ENCODE measurements around the gene CEMIP2. TPM values are rescaled to one million over a fixed set of nuclear protein-coding genes. Genes with fewer than 3 reads are reported as not detected.

CEMIP2 gene
- total and polyA plus RNA-seq, 10 of the 15 experiments (the other 5 are each of a cell fraction or from before 2014, with no cell fraction given) = 0.50 to 19.2 (median 1.2) TPM

- DNase-seq (ENCODE audit: low read depth, low spot score) = no peak
- no peaks in the 10 kb centered on the region for H4K20me1 ChIP-seq (ENCODE audit: control insufficient read depth, insufficient read depth)
- RAD21 ChIA-PET (ENCODE audit: unreplicated experiment) = no interaction called here
- no peaks in the 10 kb centered on the region for H3K9me3 ChIP-seq (replicated peaks; ENCODE audit: control insufficient read depth, insufficient read depth, low read length)
- ATAC-seq = no peak
- intact Hi-C loops (cut with micrococcal nuclease; ENCODE audit: unreplicated experiment) (loop anchor here (5.0 kb wide), 2 partner anchors 33 to 528 kb away; no protein-coding TSS in a partner anchor), in situ Hi-C loops (cut with MboI) (loop anchor here (5.0 kb wide), 1 partner anchor 208 kb away; no protein-coding TSS in a partner anchor)
- 77% methylated on average over 3 of the region's 3 CpGs for WGBS (ENCODE audit: insufficient coverage, insufficient replicate concordance, low lambda C conversion rate, missing lambda C conversion rate)
- CTCF ChIA-PET = no interaction called here
- no TSS peak for BruUV-seq (replicated peaks)
- H2AFZ ChIP-seq (ENCODE audit: control insufficient read depth, low read depth, low read length) = no peak overlapping the region
- no peak overlapping the region for H3K4me3 ChIP-seq
- H3K27ac ChIP-seq (ENCODE audit: control insufficient read depth, insufficient read depth) = no peak overlapping the region
- no peak for FAIRE-seq
- H3K4me1 ChIP-seq (ENCODE audit: control insufficient read depth, insufficient read depth, low read length) = no peaks in the 10 kb centered on the region
- no peaks in the 10 kb centered on the region for H3K79me2 ChIP-seq (ENCODE audit: control insufficient read depth, insufficient read depth, low read length)
- TF ChIP-seq, protein P1, sequence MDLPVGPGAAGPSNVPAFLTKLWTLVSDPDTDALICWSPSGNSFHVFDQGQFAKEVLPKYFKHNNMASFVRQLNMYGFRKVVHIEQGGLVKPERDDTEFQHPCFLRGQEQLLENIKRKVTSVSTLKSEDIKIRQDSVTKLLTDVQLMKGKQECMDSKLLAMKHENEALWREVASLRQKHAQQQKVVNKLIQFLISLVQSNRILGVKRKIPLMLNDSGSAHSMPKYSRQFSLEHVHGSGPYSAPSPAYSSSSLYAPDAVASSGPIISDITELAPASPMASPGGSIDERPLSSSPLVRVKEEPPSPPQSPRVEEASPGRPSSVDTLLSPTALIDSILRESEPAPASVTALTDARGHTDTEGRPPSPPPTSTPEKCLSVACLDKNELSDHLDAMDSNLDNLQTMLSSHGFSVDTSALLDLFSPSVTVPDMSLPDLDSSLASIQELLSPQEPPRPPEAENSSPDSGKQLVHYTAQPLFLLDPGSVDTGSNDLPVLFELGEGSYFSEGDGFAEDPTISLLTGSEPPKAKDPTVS (IDR thresholded peaks at IDR 0.05; ENCODE audit: low read depth, low read length) = no peak
- no peak for TF ChIP-seq EED (IDR thresholded peaks at IDR 0.05; ENCODE audit: low read depth)
- TF ChIP-seq TARDBP (IDR thresholded peaks at IDR 0.05; ENCODE audit: borderline replicate concordance) = no peak
- no peak for TF ChIP-seq ELK1 (IDR thresholded peaks at IDR 0.05; ENCODE audit: low read depth, low read length)
- no peak overlapping the region for H3K4me2 ChIP-seq (ENCODE audit: control insufficient read depth, insufficient read depth)
- SMC1A ChIA-PET (ENCODE audit: uncharacterized antibody, unreplicated experiment) = no interaction called here
- no peaks in the 10 kb centered on the region for H3K27me3 ChIP-seq (replicated peaks in 1 of 2; ENCODE audit: control insufficient read depth in 2 of 2, insufficient read depth in 2 of 2, low read length in 1 of 2)
- no peak overlapping the region for H3K9ac ChIP-seq (ENCODE audit: control insufficient read depth, insufficient read depth, low read length)
- POLR2A ChIA-PET = no interaction called here
- H3K36me3 ChIP-seq (ENCODE audit: control insufficient read depth in 2 of 2, insufficient read depth in 2 of 2, low read length in 1 of 2) = no peaks in the 10 kb centered on the region
Measured at GRCh38 chr9:71814815-71815214, 46.5 kb upstream of the CEMIP2 start.

DNA sequence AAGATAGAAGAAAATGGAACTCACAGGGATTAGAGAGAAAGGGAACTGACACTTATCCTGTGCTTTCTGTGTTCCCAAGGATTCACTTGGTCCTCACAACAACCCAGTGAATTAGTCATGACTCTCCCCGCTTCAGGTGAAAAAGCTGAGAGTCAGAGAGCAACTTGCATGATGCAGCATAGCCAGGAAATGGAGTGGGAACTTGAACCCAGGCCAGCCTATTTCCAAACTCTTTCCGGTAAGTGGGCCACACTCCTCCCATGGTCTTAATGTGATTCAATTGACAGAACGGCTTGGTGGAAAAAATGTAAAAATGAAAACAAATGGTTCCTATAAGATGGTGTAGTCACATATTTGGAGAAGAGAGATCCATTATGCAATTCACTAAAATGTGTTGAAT, 45.9 kb upstream of the CEMIP2 start:
- DNase-seq (ENCODE audit: low read depth, low spot score) = no peak
- SMC1A ChIA-PET (ENCODE audit: uncharacterized antibody, unreplicated experiment) = no interaction called here
- WGBS (ENCODE audit: insufficient coverage, insufficient replicate concordance, low lambda C conversion rate, missing lambda C conversion rate) = 62% methylated on average over 3 of the region's 3 CpGs
- Histone ChIP-seq H3K36me3 (ENCODE audit: control insufficient read depth in 2 of 2, insufficient read depth in 2 of 2, low read length in 1 of 2) (no peaks in the 10 kb centered on the region), H3K9ac (ENCODE audit: control insufficient read depth, insufficient read depth, low read length) (no peak overlapping the region), H2AFZ (ENCODE audit: control insufficient read depth, low read depth, low read length) (no peak overlapping the region), H3K27me3 (replicated peaks in 1 of 2; ENCODE audit: control insufficient read depth in 2 of 2, insufficient read depth in 2 of 2, low read length in 1 of 2) (no peaks in the 10 kb centered on the region), H3K27ac (ENCODE audit: control insufficient read depth, insufficient read depth) (no peak overlapping the region), H3K4me1 (ENCODE audit: control insufficient read depth, insufficient read depth, low read length) (no peaks in the 10 kb centered on the region), H3K79me2 (ENCODE audit: control insufficient read depth, insufficient read depth, low read length) (no peaks in the 10 kb centered on the region), H3K4me2 (ENCODE audit: control insufficient read depth, insufficient read depth) (no peak overlapping the region), H4K20me1 (ENCODE audit: control insufficient read depth, insufficient read depth) (no peaks in the 10 kb centered on the region), H3K4me3 (no peak overlapping the region), H3K9me3 (replicated peaks; ENCODE audit: control insufficient read depth, insufficient read depth, low read length) (no peaks in the 10 kb centered on the region)
- TF ChIP-seq, protein P2, sequence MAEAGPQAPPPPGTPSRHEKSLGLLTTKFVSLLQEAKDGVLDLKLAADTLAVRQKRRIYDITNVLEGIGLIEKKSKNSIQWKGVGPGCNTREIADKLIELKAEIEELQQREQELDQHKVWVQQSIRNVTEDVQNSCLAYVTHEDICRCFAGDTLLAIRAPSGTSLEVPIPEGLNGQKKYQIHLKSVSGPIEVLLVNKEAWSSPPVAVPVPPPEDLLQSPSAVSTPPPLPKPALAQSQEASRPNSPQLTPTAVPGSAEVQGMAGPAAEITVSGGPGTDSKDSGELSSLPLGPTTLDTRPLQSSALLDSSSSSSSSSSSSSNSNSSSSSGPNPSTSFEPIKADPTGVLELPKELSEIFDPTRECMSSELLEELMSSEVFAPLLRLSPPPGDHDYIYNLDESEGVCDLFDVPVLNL (IDR thresholded peaks at IDR 0.05; ENCODE audit: low read depth, low read length) = no peak
- TF ChIP-seq ETV6 (conservative IDR thresholded peaks at IDR 0.05 in 1 of 2, IDR thresholded peaks at IDR 0.05 in 1 of 2; ENCODE audit: borderline replicate concordance in 1 of 2, low read depth in 1 of 2) = no peak
- no peak for ATAC-seq
- POLR2A ChIA-PET = no interaction called here
- in situ Hi-C loops (cut with MboI) = no loop called here
- intact Hi-C loops (cut with micrococcal nuclease; ENCODE audit: unreplicated experiment) = no loop called here
- FAIRE-seq = no peak
- CTCF ChIA-PET = interaction anchor here (1.5 to 2.6 kb wide), 2 partner anchors 13 to 211 kb away, joined by 4 to 14 read pairs; no protein-coding TSS in a partner anchor
- BruUV-seq (replicated peaks) = no TSS peak
- RAD21 ChIA-PET (ENCODE audit: unreplicated experiment) = interaction anchor here (2.3 kb wide), 1 partner anchor 211 kb away, joined by 8 read pairs; no protein-coding TSS in a partner anchor

All from GM12878 (cell line).